ENCODE data around the gene VPS29. TPM values are rescaled to one million over a fixed set of nuclear protein-coding genes. Genes with fewer than 3 reads are reported as not detected.

Gene VPS29
- polyA plus RNA-seq, 1 donor from 2014 or later: 222 TPM

- H3K9me3 ChIP-seq (ENCODE audit: low read length): no peaks in the 10 kb centered on the region
- no peaks in the 10 kb centered on the region for H3F3A ChIP-seq (ENCODE audit: insufficient read depth, low read length, poor library complexity, severe bottlenecking)
- H2AFZ ChIP-seq (ENCODE audit: low read depth, low read length): no peak overlapping the region
- H4K20me1 ChIP-seq (ENCODE audit: insufficient read depth): no peaks in the 10 kb centered on the region
- H3K36me3 ChIP-seq (ENCODE audit: insufficient read depth, low read length): no peaks in the 10 kb centered on the region
- TF ChIP-seq RAD21 (conservative IDR thresholded peaks at IDR 0.05) (no peak), TAF1 (IDR thresholded peaks at IDR 0.05; ENCODE audit: low read depth) (no peak), POLR2AphosphoS5 (IDR thresholded peaks at IDR 0.05) (no peak), MXI1 (conservative IDR thresholded peaks at IDR 0.05; ENCODE audit: poor library complexity, severe bottlenecking) (no peak), EZH2 (IDR thresholded peaks at IDR 0.05; ENCODE audit: borderline replicate concordance, insufficient read depth, low read length, poor library complexity, severe bottlenecking) (no peak), SMC3 (conservative IDR thresholded peaks at IDR 0.05; ENCODE audit: poor library complexity) (no peak), EP300 (conservative IDR thresholded peaks at IDR 0.05; ENCODE audit: poor library complexity, severe bottlenecking) (no peak), CTCF (IDR thresholded peaks at IDR 0.05; ENCODE audit: poor library complexity, severe bottlenecking) (no peak), REST (IDR thresholded peaks at IDR 0.05; ENCODE audit: borderline replicate concordance) (no peak)
- H3K27me3 ChIP-seq (ENCODE audit: insufficient read depth, low read depth, low read length): no peaks in the 10 kb centered on the region
- H3K79me2 ChIP-seq (replicated peaks; ENCODE audit: insufficient read depth, low read length): no peaks in the 10 kb centered on the region
- no peak overlapping the region for H3K4me3 ChIP-seq (ENCODE audit: low read length)
- no peak overlapping the region for H3K9ac ChIP-seq (ENCODE audit: low read length)
- H3K9me2 ChIP-seq (ENCODE audit: insufficient read depth, low read length): no peaks in the 10 kb centered on the region
- H3K4me2 ChIP-seq (ENCODE audit: low read length): no peak overlapping the region
- H3K27ac ChIP-seq (ENCODE audit: low read length): no peak overlapping the region
Observed at GRCh38 chr12:110513842-110514241, 11.9 kb upstream of the VPS29 start.

- no peaks in the 10 kb centered on the region for H3K27me3 ChIP-seq (ENCODE audit: insufficient read depth, low read depth, low read length)
- no peak overlapping the region for H3K27ac ChIP-seq (ENCODE audit: low read length)
- H3K9ac ChIP-seq (ENCODE audit: low read length): no peak overlapping the region
- no peaks in the 10 kb centered on the region for H3K9me2 ChIP-seq (ENCODE audit: insufficient read depth, low read length)
- H3K4me3 ChIP-seq (ENCODE audit: low read length): no peak overlapping the region
- no peaks in the 10 kb centered on the region for H3F3A ChIP-seq (ENCODE audit: insufficient read depth, low read length, poor library complexity, severe bottlenecking)
- no peak overlapping the region for H3K4me2 ChIP-seq (ENCODE audit: low read length)
- no peaks in the 10 kb centered on the region for H3K79me2 ChIP-seq (replicated peaks; ENCODE audit: insufficient read depth, low read length)
- H3K36me3 ChIP-seq (ENCODE audit: insufficient read depth, low read length): no peaks in the 10 kb centered on the region
- H4K20me1 ChIP-seq (ENCODE audit: insufficient read depth): no peaks in the 10 kb centered on the region
- no peak for TF ChIP-seq EZH2 (IDR thresholded peaks at IDR 0.05; ENCODE audit: borderline replicate concordance, insufficient read depth, low read length, poor library complexity, severe bottlenecking)
- TF ChIP-seq EP300 (conservative IDR thresholded peaks at IDR 0.05; ENCODE audit: poor library complexity, severe bottlenecking): no peak
- TF ChIP-seq REST (IDR thresholded peaks at IDR 0.05; ENCODE audit: borderline replicate concordance): no peak
- TF ChIP-seq SMC3 (conservative IDR thresholded peaks at IDR 0.05; ENCODE audit: poor library complexity): no peak
- no peak for TF ChIP-seq TAF1 (IDR thresholded peaks at IDR 0.05; ENCODE audit: low read depth)
- no peak for TF ChIP-seq CTCF (IDR thresholded peaks at IDR 0.05; ENCODE audit: poor library complexity, severe bottlenecking)
- no peak for TF ChIP-seq RAD21 (conservative IDR thresholded peaks at IDR 0.05)
- no peak for TF ChIP-seq MXI1 (conservative IDR thresholded peaks at IDR 0.05; ENCODE audit: poor library complexity, severe bottlenecking)
- no peak for TF ChIP-seq POLR2AphosphoS5 (IDR thresholded peaks at IDR 0.05)
- H2AFZ ChIP-seq (ENCODE audit: low read depth, low read length): no peak overlapping the region
- no peaks in the 10 kb centered on the region for H3K9me3 ChIP-seq (ENCODE audit: low read length)
Observed at GRCh38 chr12:110508071-110508586, 6.2 kb upstream of the VPS29 start.
